ENCODE data around the gene DRICH1.
"Not testable (repeated sequence)": the region's sequence is repeated elsewhere in the genome, so short reads cannot be mapped to it uniquely, and the experiment has no call there.

The DRICH1 gene

GRCh38 chr22:23574877-23575276 lies 57.2 kb downstream of the DRICH1 start:
- CTCF ChIA-PET: no interaction called here
- 94% methylated on average over 6 of the region's 8 CpGs for WGBS (ENCODE audit: insufficient coverage)
- no peak overlapping the region for H3K4me3 ChIP-seq (ENCODE audit: control insufficient read depth in 1 of 7, extremely low read depth in 1 of 7, insufficient read depth in 4 of 7, low read depth in 2 of 7, low read length in 6 of 7)

DNA sequence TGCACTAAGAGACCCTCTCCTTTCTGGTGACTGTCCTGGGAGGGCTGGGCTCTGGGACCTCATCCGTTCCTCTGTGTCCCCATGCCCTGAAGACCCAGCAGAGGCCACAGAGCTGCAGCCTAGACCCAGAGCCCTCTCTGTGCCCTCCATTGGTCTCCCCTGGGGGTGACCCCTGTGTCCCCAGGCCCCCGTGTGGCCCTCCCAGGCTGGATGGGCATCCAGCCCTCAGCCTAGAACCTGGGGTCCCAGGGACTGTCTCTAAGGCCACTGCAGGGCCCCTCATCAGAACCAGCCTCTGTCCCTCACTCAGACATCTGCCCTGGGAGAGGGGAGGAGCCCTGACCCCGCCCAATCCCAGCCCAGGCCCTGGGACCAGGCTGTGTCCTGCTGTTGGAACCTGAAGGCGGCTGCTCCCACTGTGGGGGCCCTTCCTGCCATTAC lies 57.7 kb downstream of the DRICH1 start:
- CTCF ChIA-PET: no interaction called here
- Histone ChIP-seq H3K4me1 (ENCODE audit: control extremely low read depth in 1 of 4, control insufficient read depth in 4 of 4, insufficient read depth in 4 of 4, low read length in 3 of 4) (peaks cover 5 to 39% (median 28%) of the 10 kb centered on the region in 4 experiments), H3K4me3 (ENCODE audit: control insufficient read depth in 1 of 7, extremely low read depth in 1 of 7, insufficient read depth in 4 of 7, low read depth in 2 of 7, low read length in 6 of 7) (no peak overlapping the region), H3K27ac (ENCODE audit: insufficient read depth in 1 of 2, low read depth in 1 of 2, low read length in 2 of 2, poor library complexity in 1 of 2, severe bottlenecking in 2 of 2) (no peak overlapping the region), H3K36me3 (ENCODE audit: control insufficient read depth in 4 of 4, insufficient read depth in 4 of 4, low read length in 3 of 4) (peaks cover 3 to 18% (median 5%) of the 10 kb centered on the region in 4 experiments), H3K27me3 (replicated peaks in 2 of 5; ENCODE audit: control insufficient read depth in 4 of 5, insufficient read depth in 5 of 5, low read length in 4 of 5) (no peaks in the 10 kb centered on the region), H3K9me3 (ENCODE audit: control extremely low read depth in 1 of 5, control insufficient read depth in 4 of 5, insufficient read depth in 2 of 5, low read depth in 1 of 5, low read length in 4 of 5) (no peaks in the 10 kb centered on the region)
- WGBS (ENCODE audit: insufficient coverage): 100% methylated on average over 2 of the region's 4 CpGs
- POLR2A ChIA-PET: no interaction called here
- DNase-seq: no peak

More at GRCh38 chr22:23574877-23575276, 57.2 kb downstream of the DRICH1 start:
- no peak for DNase-seq
- H3K27me3 ChIP-seq (replicated peaks in 2 of 5; ENCODE audit: control insufficient read depth in 4 of 5, insufficient read depth in 5 of 5, low read length in 4 of 5): no peaks in the 10 kb centered on the region
- H3K27ac ChIP-seq (ENCODE audit: insufficient read depth in 1 of 2, low read depth in 1 of 2, low read length in 2 of 2, poor library complexity in 1 of 2, severe bottlenecking in 2 of 2): no peak overlapping the region
- H3K36me3 ChIP-seq (ENCODE audit: control insufficient read depth in 4 of 4, insufficient read depth in 4 of 4, low read length in 3 of 4): peaks cover 3 to 18% (median 5%) of the 10 kb centered on the region in 4 experiments
- no peaks in the 10 kb centered on the region for H3K9me3 ChIP-seq (ENCODE audit: control extremely low read depth in 1 of 5, control insufficient read depth in 4 of 5, insufficient read depth in 2 of 5, low read depth in 1 of 5, low read length in 4 of 5)
- POLR2A ChIA-PET: no interaction called here
- H3K4me1 ChIP-seq (ENCODE audit: control extremely low read depth in 1 of 4, control insufficient read depth in 4 of 4, insufficient read depth in 4 of 4, low read length in 3 of 4): peaks cover 5 to 44% (median 33%) of the 10 kb centered on the region in 4 experiments

DNA sequence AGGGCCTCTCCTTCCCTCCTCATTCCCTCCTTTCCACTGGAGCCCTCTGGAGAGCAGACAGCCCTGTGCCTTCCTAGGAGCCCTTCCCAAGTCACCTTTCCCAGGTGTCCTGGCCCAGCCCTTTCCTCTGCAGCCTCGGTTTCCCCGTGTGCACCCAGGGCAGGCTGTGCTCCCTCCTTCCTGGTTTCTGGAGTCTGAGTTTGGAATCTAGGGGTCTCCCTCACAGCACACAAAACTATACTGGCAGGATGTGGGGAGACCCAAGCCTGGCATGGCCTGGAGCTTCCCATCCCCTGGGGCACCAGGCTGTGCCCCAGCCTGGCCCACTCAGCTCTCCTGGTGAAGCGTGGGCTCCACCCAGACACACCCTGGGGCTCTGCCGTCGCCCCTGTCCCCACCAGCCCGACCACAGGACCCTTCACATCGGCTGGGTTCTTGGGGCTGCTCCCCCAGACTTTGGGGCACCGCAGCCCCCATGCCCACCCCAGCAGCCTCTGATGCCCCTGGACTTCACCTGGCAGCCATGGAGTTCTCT lies 58.4 kb downstream of the DRICH1 start:
- H3K27ac ChIP-seq (ENCODE audit: insufficient read depth in 1 of 2, low read depth in 1 of 2, low read length in 2 of 2, poor library complexity in 1 of 2, severe bottlenecking in 2 of 2); H3K4me3 ChIP-seq (ENCODE audit: control insufficient read depth in 1 of 7, extremely low read depth in 1 of 7, insufficient read depth in 4 of 7, low read depth in 2 of 7, low read length in 6 of 7); POLR2A ChIA-PET; H3K9me3 ChIP-seq (ENCODE audit: control extremely low read depth in 1 of 5, control insufficient read depth in 4 of 5, insufficient read depth in 2 of 5, low read depth in 1 of 5, low read length in 4 of 5); DNase-seq; H3K27me3 ChIP-seq (replicated peaks in 2 of 5; ENCODE audit: control insufficient read depth in 4 of 5, insufficient read depth in 5 of 5, low read length in 4 of 5); CTCF ChIA-PET: not testable (repeated sequence)
- H3K4me1 ChIP-seq (ENCODE audit: control extremely low read depth in 1 of 4, control insufficient read depth in 4 of 4, insufficient read depth in 4 of 4, low read length in 3 of 4): peaks cover 5 to 36% (median 24%) of the 10 kb centered on the region in 4 experiments
- H3K36me3 ChIP-seq (ENCODE audit: control insufficient read depth in 4 of 4, insufficient read depth in 4 of 4, low read length in 3 of 4): peaks cover 3 to 18% (median 5%) of the 10 kb centered on the region in 4 experiments
- 81% methylated on average over 3 of the region's 8 CpGs for WGBS (ENCODE audit: insufficient coverage)

GRCh38 chr22:23573106-23573505 lies 59.0 kb downstream of the DRICH1 start:
- H3K27me3 ChIP-seq (replicated peaks in 2 of 5; ENCODE audit: control insufficient read depth in 4 of 5, insufficient read depth in 5 of 5, low read length in 4 of 5); POLR2A ChIA-PET; H3K4me3 ChIP-seq (ENCODE audit: control insufficient read depth in 1 of 7, extremely low read depth in 1 of 7, insufficient read depth in 4 of 7, low read depth in 2 of 7, low read length in 6 of 7); H3K9me3 ChIP-seq (ENCODE audit: control extremely low read depth in 1 of 5, control insufficient read depth in 4 of 5, insufficient read depth in 2 of 5, low read depth in 1 of 5, low read length in 4 of 5); CTCF ChIA-PET; DNase-seq; H3K27ac ChIP-seq (ENCODE audit: insufficient read depth in 1 of 2, low read depth in 1 of 2, low read length in 2 of 2, poor library complexity in 1 of 2, severe bottlenecking in 2 of 2): not testable (repeated sequence)
- 90% methylated on average over 9 of the region's 13 CpGs for WGBS (ENCODE audit: insufficient coverage)
- Histone ChIP-seq H3K4me1 (ENCODE audit: control extremely low read depth in 1 of 4, control insufficient read depth in 4 of 4, insufficient read depth in 4 of 4, low read length in 3 of 4) (peaks cover 5 to 33% (median 20%) of the 10 kb centered on the region in 4 experiments), H3K36me3 (ENCODE audit: control insufficient read depth in 4 of 4, insufficient read depth in 4 of 4, low read length in 3 of 4) (peaks cover 3 to 18% (median 5%) of the 10 kb centered on the region in 4 experiments)

GRCh38 chr22:23571486-23571885 lies 60.6 kb downstream of the DRICH1 start:
- no peak for DNase-seq
- peaks cover 3 to 18% (median 5%) of the 10 kb centered on the region in 4 experiments for H3K36me3 ChIP-seq (ENCODE audit: control insufficient read depth in 4 of 4, insufficient read depth in 4 of 4, low read length in 3 of 4)
- ChIA-PET POLR2A (no interaction called here), CTCF (interaction anchor here (0.7 to 1.2 kb wide), 2 partner anchors 9 to 12 kb away, joined by 3 to 4 read pairs; no protein-coding TSS in a partner anchor)
- H3K27ac ChIP-seq (ENCODE audit: insufficient read depth in 1 of 2, low read depth in 1 of 2, low read length in 2 of 2, poor library complexity in 1 of 2, severe bottlenecking in 2 of 2): no peak overlapping the region
- WGBS (ENCODE audit: insufficient coverage): 100% methylated on average over 4 of the region's 4 CpGs
- no peaks in the 10 kb centered on the region for H3K27me3 ChIP-seq (replicated peaks in 2 of 5; ENCODE audit: control insufficient read depth in 4 of 5, insufficient read depth in 5 of 5, low read length in 4 of 5)
- H3K4me3 ChIP-seq (ENCODE audit: control insufficient read depth in 1 of 7, extremely low read depth in 1 of 7, insufficient read depth in 4 of 7, low read depth in 2 of 7, low read length in 6 of 7): no peak overlapping the region
- H3K9me3 ChIP-seq (ENCODE audit: control extremely low read depth in 1 of 5, control insufficient read depth in 4 of 5, insufficient read depth in 2 of 5, low read depth in 1 of 5, low read length in 4 of 5): no peaks in the 10 kb centered on the region
- peaks cover 0 to 32% (median 15%) of the 10 kb centered on the region in 4 experiments for H3K4me1 ChIP-seq (ENCODE audit: control extremely low read depth in 1 of 4, control insufficient read depth in 4 of 4, insufficient read depth in 4 of 4, low read length in 3 of 4)

DNA sequence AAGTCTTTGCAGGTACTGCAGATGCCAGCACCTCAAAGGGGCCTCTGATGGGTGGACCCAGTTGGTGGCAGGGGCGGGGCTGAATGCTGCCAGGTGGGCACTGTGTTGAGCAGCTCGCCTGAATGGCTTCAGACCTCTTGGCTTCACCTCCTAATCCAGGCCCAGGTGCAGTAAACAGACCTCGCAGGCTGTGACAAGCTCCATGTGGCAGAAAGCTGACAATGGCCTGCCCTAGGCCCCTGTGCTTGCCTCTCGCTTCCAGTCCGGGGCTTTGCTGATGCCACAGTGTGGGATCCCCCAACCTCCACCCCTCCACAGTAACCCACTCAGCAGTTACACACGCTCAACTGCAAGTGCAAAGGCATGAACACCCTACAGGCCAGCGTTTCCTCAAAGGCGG lies 61.4 kb downstream of the DRICH1 start:
- H3K36me3 ChIP-seq (ENCODE audit: control insufficient read depth in 4 of 4, insufficient read depth in 4 of 4, low read length in 3 of 4): peaks cover 1 to 18% (median 4%) of the 10 kb centered on the region in 4 experiments
- H3K9me3 ChIP-seq (ENCODE audit: control extremely low read depth in 1 of 5, control insufficient read depth in 4 of 5, insufficient read depth in 2 of 5, low read depth in 1 of 5, low read length in 4 of 5): no peaks in the 10 kb centered on the region
- 93% methylated on average over 8 of the region's 8 CpGs for WGBS (ENCODE audit: insufficient coverage)
- H3K27ac ChIP-seq (ENCODE audit: insufficient read depth in 1 of 2, low read depth in 1 of 2, low read length in 2 of 2, poor library complexity in 1 of 2, severe bottlenecking in 2 of 2): no peak overlapping the region
- no peaks in the 10 kb centered on the region for H3K27me3 ChIP-seq (replicated peaks in 2 of 5; ENCODE audit: control insufficient read depth in 4 of 5, insufficient read depth in 5 of 5, low read length in 4 of 5)
- ChIA-PET POLR2A (no interaction called here), CTCF (interaction anchor here (1.1 to 1.5 kb wide), 4 partner anchors 8 to 185 kb away, joined by 3 to 4 read pairs (median 3); no protein-coding TSS in a partner anchor)
- H3K4me1 ChIP-seq (ENCODE audit: control extremely low read depth in 1 of 4, control insufficient read depth in 4 of 4, insufficient read depth in 4 of 4, low read length in 3 of 4): peaks cover 0 to 31% (median 16%) of the 10 kb centered on the region in 4 experiments
- DNase-seq: no peak
- no peak overlapping the region for H3K4me3 ChIP-seq (ENCODE audit: control insufficient read depth in 1 of 7, extremely low read depth in 1 of 7, insufficient read depth in 4 of 7, low read depth in 2 of 7, low read length in 6 of 7)

DNA sequence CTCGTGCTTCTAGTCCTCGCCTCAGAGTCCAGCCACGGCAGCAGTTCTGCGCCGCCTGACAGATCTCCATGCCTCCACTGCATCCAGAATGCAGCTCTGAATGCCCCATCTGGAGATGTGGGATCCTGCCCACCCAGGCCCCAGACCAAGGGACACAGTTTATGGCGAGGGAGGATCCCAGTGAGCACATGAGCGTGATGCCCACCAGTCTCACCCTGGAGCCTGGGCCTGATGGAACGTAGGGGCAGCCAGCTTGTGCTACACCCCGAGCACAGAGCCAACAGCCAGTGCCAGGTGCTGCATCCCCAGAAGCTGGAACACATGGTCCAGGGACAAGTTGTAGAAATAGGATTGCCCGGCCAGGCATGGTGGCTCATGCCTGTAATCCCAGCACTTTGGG lies 62.4 kb downstream of the DRICH1 start:
- ChIA-PET POLR2A (no interaction called here), CTCF (interaction anchor here (1.1 to 1.5 kb wide), 2 partner anchors 9 to 11 kb away, joined by 3 read pairs; no protein-coding TSS in a partner anchor)

More for the DNA sequence above, 62.4 kb downstream of the DRICH1 start:
- DNase-seq: no peak
- H3K9me3 ChIP-seq (ENCODE audit: control extremely low read depth in 1 of 5, control insufficient read depth in 4 of 5, insufficient read depth in 2 of 5, low read depth in 1 of 5, low read length in 4 of 5): no peaks in the 10 kb centered on the region
- peaks cover 0 to 32% (median 22%) of the 10 kb centered on the region in 4 experiments for H3K4me1 ChIP-seq (ENCODE audit: control extremely low read depth in 1 of 4, control insufficient read depth in 4 of 4, insufficient read depth in 4 of 4, low read length in 3 of 4)
- no peaks in the 10 kb centered on the region for H3K27me3 ChIP-seq (replicated peaks in 2 of 5; ENCODE audit: control insufficient read depth in 4 of 5, insufficient read depth in 5 of 5, low read length in 4 of 5)
- no peak overlapping the region for H3K4me3 ChIP-seq (ENCODE audit: control insufficient read depth in 1 of 7, extremely low read depth in 1 of 7, insufficient read depth in 4 of 7, low read depth in 2 of 7, low read length in 6 of 7)
- H3K36me3 ChIP-seq (ENCODE audit: control insufficient read depth in 4 of 4, insufficient read depth in 4 of 4, low read length in 3 of 4): peaks cover 0 to 18% (median 3%) of the 10 kb centered on the region in 4 experiments
- no peak overlapping the region for H3K27ac ChIP-seq (ENCODE audit: insufficient read depth in 1 of 2, low read depth in 1 of 2, low read length in 2 of 2, poor library complexity in 1 of 2, severe bottlenecking in 2 of 2)
- WGBS (ENCODE audit: insufficient coverage): 97% methylated on average over 10 of the region's 10 CpGs
